ENCODE data around the gene IRF4. TPM values are rescaled to one million over a fixed set of nuclear protein-coding genes. Genes with fewer than 3 reads are reported as not detected.

The IRF4 gene
- 1 to 10 TPM in 2 of 12 donors, under 1 TPM in 8, not detected in 2; 0.27 to 6.1 (median 0.60) TPM for polyA plus RNA-seq (ENCODE audit: insufficient read length in 12 of 12)
- long read RNA-seq, donor 1 = 0 reads
- long read RNA-seq, donor 2 = 0 reads
- long read RNA-seq, donor 3 = 0 reads
- long read RNA-seq, donor 4 = 0 reads
- long read RNA-seq, donor 5 = 0 reads
- long read RNA-seq, donor 6 = 0 reads
- long read RNA-seq, donor 7 = 0 reads
- long read RNA-seq, donor 8 = 0 reads
- long read RNA-seq, donor 9 = 0 reads
- long read RNA-seq, donor 10 = 0 reads
- long read RNA-seq, donor 11 = 0 reads

DNA sequence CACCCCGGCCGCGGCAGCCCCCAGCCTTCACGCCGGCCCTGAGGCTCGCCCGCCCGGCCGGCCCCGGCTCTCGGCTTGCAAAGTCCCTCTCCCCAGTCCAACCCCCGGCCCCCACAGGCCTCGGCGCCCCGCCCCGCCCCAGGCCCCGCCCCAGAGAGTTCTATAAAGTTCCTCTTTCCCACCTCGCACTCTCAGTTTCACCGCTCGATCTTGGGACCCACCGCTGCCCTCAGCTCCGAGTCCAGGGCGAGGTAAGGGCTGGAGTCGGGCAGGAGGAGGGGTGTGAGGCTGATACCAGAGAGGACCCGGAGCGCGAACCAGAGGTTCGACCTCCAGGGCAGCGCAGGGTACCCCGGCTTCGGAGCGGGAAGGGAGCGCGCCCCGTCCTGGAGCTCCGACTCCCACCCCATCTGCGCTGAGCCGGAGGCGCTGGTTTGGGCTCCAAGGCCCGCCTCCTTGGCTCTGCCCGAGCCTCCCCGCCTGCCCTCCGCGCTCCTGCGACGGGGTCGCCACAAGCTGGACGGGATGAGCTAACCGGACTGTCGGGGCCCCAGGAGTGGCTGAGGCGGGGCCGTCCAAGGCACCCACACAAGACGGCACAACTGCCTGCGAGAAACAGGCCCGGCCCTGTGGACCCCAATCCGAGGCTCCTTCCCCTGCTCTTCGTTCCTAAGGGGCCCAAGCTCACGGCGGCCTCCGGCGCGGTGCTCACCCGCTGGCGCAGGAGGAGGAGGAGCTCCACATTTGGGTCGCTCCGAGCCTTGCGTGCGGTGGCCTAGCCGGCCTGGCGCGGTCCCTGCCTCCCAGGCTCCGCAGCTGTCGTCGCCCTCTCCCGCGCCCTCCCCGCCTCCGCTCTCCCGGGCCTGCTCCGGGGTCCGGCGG is at the start of gene IRF4:
TSS of gene IRF4 (plus strand) at position 194 of the 882 bp plus-strand sequence. CDS start 1,401 bp downstream, outside the sequence.
- no peak for DNase-seq

DNA sequence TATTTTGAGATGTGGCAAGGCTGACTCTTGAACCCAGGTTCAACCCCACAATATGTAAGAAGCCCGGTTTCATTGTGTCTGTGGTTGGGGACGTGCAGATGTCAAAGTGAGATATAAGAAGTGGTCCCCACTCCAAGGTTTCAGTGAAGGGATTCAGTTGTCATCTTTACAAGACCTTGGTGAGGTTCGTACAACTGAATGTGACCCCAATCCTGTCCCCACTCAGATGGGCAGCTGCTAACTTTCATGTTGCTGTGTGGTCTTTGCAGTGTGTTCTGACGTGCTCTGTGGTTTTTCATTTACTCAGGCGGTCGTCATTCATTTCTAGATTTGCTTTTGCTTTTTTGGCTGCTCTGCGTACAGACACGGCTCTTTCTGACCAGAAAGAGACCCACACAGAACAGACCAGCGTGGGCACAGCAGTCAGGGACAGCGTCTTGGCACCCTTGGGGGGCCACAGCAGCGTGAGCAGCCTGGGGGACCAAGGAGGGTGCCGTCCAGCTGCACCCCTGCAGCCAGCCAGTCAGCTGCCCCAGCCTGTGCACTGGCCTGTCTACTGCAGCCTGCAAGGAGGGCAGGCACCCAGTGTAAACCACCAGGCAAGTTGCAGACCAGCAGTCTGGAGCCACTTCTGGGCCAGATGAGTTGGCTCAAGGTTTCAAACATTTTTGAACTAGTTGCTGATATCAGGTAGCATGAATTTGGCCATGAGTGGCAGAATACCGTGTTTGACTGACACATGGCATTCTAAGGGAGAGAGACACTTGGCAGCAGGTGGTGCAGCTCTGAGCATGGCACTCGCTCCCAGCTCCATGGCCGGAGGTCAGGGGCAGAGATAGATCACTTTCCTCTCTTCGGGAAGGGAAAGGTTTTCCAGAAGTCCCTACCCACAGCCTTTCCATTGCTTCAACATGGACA is 49.4 kb upstream of the IRF4 start:
- DNase-seq = no peak

- no peak for DNase-seq
Measured at GRCh38 chr6:342832-343179, 48.7 kb upstream of the IRF4 start.

DNA sequence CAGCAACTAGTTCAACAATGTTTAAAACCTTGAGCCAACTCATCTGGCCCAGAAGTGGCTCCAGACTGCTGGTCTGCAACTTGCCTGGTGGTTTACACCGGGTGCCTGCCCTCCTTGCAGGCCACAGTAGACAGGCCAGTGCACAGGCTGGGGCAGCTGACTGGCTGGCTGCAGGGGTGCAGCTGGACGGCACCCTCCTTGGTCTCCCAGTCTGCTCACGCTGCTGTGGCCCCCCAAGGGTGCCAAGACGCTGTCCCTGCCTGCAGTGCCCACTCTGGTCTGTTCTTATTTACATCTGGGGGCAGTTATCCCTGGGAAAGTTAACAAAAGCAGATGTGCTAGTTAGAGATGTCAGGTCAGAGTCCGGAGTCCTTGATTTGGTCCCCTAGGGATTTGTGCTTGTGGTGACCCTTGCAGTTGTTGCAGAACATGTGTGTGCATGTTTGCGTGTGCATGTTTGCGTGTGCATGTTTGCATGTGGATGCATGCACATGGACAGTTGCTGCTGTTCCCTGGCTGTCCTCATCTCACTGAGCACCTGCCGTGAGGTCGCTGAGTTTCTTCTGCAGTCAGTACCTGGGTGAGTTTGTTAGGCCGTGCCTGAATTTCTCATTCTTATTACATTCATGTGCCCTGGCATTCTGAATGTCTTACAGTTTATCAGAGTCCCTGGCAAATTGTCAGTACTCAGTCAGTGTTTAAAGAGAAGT is 48.2 kb upstream of the IRF4 start:
- DNase-seq = no peak

DNA sequence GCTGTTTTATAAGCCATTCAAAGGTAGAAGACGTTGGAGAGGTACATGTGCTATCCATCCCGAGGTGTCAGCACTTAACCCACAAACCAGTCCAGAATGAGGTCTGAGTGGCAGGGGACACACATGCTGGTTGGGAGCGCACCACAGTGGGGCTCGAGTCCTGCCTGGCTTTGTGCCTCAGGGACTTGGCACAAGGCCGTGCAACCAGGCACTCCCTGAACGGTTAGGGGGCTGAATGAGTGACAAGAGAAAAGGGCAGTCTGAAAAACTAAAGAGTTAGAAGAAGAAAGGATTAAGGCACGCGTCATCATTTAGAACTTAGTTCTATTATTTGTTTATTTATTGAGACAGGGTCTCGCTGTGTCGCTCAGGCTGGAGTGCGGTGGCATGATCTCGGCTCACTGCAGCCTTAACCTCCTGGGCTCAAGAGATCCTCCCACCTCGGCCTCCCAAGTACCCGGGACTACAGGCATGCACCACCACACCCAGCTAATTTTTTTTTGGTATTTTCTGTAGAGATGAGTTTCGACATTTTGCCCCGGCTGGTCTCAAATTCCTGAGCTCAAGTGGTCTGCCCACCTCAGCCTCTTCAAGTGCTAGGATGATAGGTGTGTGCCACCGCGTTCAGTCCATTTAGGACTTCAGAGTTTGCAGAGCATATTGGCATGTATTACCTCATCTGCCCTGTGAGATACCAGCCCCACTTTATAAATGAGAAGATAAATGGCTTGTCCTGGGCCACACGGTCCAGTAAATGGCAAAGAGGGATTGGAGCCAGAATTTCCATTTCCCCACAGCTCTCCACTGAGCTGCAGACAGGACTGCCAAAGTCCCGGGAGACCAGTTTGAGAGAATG is 47.4 kb upstream of the IRF4 start:
- no peak for DNase-seq

- DNase-seq = no peak
Measured at GRCh38 chr6:344816-345340, 46.7 kb upstream of the IRF4 start.

DNA sequence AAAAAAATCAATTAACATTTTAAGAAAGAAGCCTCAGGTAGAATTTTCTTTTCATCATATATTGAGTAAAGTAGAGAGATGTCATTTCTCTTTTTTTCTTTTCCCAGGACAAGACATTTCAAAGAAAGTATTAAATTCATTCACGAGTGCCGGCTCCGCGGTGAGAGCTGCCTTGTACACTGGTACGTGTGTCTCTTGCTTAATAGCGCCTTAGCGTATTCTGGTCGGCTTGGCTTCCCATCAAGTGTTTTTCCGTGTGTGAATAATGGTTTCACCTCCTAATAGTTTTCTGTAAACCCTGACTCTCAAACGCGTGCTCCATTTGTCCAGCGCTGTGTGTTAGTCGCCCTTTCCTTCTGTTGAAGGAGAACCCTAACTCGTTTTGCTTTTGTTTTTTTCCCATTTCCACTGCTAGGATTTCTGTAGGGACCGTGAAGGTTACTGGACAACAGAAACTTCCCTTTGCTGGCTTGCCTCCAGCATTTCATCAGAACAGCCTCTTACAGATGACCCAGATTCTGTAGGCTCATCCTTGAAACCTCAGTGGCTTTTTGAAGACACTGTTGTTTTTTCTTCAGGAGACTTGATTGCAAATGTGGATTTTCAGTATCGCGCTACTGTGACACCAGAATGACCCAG is 45.7 kb upstream of the IRF4 start:
- no peak for DNase-seq

DNA sequence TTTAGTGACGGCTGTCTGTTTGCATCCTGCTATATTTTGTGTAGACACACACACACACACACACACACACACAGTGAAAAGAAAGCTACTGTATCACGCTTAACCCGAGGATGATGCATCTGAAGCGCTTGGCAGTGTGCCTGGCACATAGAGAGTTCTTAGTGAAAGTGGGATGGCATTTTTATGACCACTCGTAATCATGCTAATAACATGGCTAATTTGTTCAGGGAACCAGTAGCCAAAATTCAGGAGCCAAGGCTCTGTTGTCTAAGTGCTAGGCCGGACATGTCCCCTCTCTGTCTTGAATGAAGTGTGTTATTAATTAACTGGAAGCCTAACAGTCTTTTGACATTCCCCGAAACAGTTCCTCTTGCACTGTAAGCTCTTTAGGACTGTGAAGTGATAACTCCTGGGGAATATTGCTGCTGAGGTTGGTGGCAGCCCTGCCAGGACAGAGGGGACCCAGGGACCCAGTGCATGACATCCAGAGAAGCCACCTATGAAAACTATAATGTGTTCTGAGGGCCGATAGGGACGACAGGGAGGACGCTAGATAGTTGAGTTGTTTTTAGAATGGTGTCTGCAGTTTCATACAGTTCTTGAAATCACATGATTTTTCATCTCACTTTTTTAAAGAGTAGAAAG is 45.0 kb upstream of the IRF4 start:
- no peak for DNase-seq

DNA sequence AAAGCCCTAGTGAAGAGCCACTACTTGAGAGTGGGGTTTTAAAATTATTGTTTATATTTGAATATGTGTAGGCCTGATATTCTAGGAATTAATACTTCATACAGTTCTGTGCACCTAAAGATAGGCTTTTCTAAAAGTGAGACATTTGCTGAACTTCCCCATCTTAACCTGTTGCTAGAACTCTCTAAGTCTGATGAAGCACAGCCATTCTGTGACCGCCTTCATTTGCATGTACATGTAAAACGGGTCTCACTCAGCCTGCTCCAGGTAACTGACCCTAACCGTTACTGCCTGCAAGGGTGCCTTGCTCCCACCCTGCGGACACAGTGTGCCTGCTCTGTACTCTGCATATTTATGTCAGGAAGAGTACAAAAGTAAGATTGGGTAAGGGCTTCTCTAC is 44.3 kb upstream of the IRF4 start:
- DNase-seq = no peak

GRCh38 chr6:347951-348859 is 43.3 kb upstream of the IRF4 start:
- DNase-seq = no peak

- no peak for DNase-seq
Measured at GRCh38 chr6:348860-349396, 42.6 kb upstream of the IRF4 start.

GRCh38 chr6:349491-349921 is 42.0 kb upstream of the IRF4 start:
- no peak for DNase-seq

DNA sequence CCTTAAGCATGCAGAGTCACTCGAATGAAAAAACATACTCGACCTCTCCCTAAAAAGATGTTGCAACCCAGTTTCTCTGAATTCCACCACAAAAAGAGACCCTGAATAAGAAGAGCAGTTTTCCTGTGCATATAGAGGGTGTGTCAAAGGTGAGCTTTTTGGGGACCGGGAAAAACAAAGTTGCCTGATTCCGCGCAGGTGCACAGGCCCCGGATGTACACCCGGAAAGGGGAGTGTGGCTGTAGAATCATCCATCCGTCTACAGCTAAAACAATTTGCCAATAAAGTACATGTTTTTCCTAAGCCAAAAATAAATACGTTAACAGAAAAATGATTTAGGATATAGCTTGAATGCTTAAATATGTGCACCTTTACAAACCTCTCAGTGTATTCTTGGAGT is 41.2 kb upstream of the IRF4 start:
- no peak for DNase-seq

GRCh38 chr6:351011-351866 is 40.3 kb upstream of the IRF4 start:
- DNase-seq = no peak

- no peak for DNase-seq
Measured at GRCh38 chr6:351867-352289, 39.7 kb upstream of the IRF4 start.

GRCh38 chr6:352474-352873 is 39.1 kb upstream of the IRF4 start:
- DNase-seq = no peak

Measured in muscle of arm (tissue), 14 donors.